DND-41 (cell line): Measurements from ENCODE around the gene RUNX1.

ENCODE experiments used
- ATAC-seq: fragments of 200-7000 bp; cut with Tn5 transposase; 3 replicates; pipeline ENCODE4 v1.9.1; 2021; ENCODE audit warnings: low read depth; ENCODE audit not compliant: insufficient read depth
- DNase-seq: peaks from one replicate; pipeline ENCODE4 v3.0.0-alpha.2; 2020
- H2AFZ ChIP-seq: 2 replicates; pipeline ENCODE4 v1.6.0; 2012; ENCODE audit warnings: low read depth, low read length
- H3K27ac ChIP-seq: 2 replicates; pipeline ENCODE4 v1.5.1; 2012; ENCODE audit warnings: low read length, inconsistent platforms
- H3K27me3 ChIP-seq: fragments of 200-600 bp; sonication (generic); 2 replicates; pipeline ENCODE4 v1.6.0; 2012; ENCODE audit warnings: low read length, mild to moderate bottlenecking, inconsistent platforms; ENCODE audit not compliant: insufficient read depth, poor library complexity
- H3K36me3 ChIP-seq: 2 replicates; pipeline ENCODE4 v1.5.1; 2012; ENCODE audit warnings: low read length, inconsistent platforms; ENCODE audit not compliant: insufficient read depth
- H3K4me1 ChIP-seq: 2 replicates; pipeline ENCODE4 v1.5.1; 2012; ENCODE audit warnings: mild to moderate bottlenecking, low read length; ENCODE audit not compliant: insufficient read depth
- H3K4me2 ChIP-seq: 2 replicates; pipeline ENCODE4 v1.6.0; 2012; ENCODE audit warnings: mild to moderate bottlenecking, moderate library complexity, low read length, inconsistent platforms; ENCODE audit not compliant: insufficient read depth
- H3K4me3 ChIP-seq, 2 experiments: fragments of 200-600 bp in 1 of 2; shearing (Covaris generic) in 1 of 2; 2 replicates each; pipeline ENCODE4 v1.5.1; 2012 to 2016; ENCODE audit warnings: inconsistent platforms in 2 of 2, low read length in 2 of 2, mild to moderate bottlenecking in 2 of 2, low read depth in 1 of 2, moderate library complexity in 1 of 2
- H3K79me2 ChIP-seq: 2 replicates; pipeline ENCODE4 v1.6.0; 2012; ENCODE audit warnings: low read length, inconsistent platforms; ENCODE audit not compliant: insufficient read depth
- H3K9ac ChIP-seq: 2 replicates; pipeline ENCODE4 v1.6.0; 2012; ENCODE audit warnings: low read depth, mild to moderate bottlenecking, inconsistent platforms, low read length, moderate library complexity
- H3K9me3 ChIP-seq: 2 replicates; pipeline ENCODE4 v1.5.1; 2012; ENCODE audit warnings: low read length, moderate library complexity, mild to moderate bottlenecking, inconsistent platforms; ENCODE audit not compliant: insufficient read depth, severe bottlenecking
- H4K20me1 ChIP-seq: 2 replicates; pipeline ENCODE4 v1.6.0; 2012; ENCODE audit warnings: low read length; ENCODE audit not compliant: insufficient read depth
- CTCF ChIP-seq: IDR thresholded peaks from 2 replicates; pipeline ENCODE4 v1.5.1; 2012; ENCODE audit warnings: borderline replicate concordance, low read length, moderate library complexity, mild to moderate bottlenecking; ENCODE audit not compliant: poor library complexity, severe bottlenecking; ENCODE audit errors: extremely low read depth
- EZH2 ChIP-seq: IDR thresholded peaks from 3 replicates; pipeline ENCODE4 v1.6.1; 2012; ENCODE audit warnings: borderline replicate concordance, low read depth, mild to moderate bottlenecking, moderate library complexity, low read length, inconsistent platforms; ENCODE audit not compliant: severe bottlenecking

The RUNX1 gene

GRCh38 chr21:34881421-34881820 is 167.7 kb downstream of the RUNX1 start:
- no peak for DNase-seq
- peaks cover 68% of the 10 kb centered on the region for H3K4me1 ChIP-seq
- no peak overlapping the region for H2AFZ ChIP-seq
- 0 out of 2 replicates have a peak overlapping the region, but pooled peaks have one; percentile 97 for H3K9ac ChIP-seq
- H3K4me3 ChIP-seq = peak overlapping the region in 1 of 2 experiments; percentile 36; a peak in 1 of 4 replicates
- peaks cover 100% of the 10 kb centered on the region for H3K79me2 ChIP-seq
- no peak for TF ChIP-seq CTCF
- TF ChIP-seq EZH2 = no peak
- H3K9me3 ChIP-seq = no peaks in the 10 kb centered on the region
- peaks cover 94% of the 10 kb centered on the region for H3K36me3 ChIP-seq
- peak overlapping the region; percentile 29; the same call in 1 of the 2 replicates for H3K27ac ChIP-seq
- ATAC-seq = no peak
- H3K4me2 ChIP-seq = peak overlapping the region; percentile 75
- H4K20me1 ChIP-seq = peaks cover 75% of the 10 kb centered on the region
- no peaks in the 10 kb centered on the region for H3K27me3 ChIP-seq

GRCh38 chr21:34880401-34880800 is 168.7 kb downstream of the RUNX1 start:
- peaks cover 76% of the 10 kb centered on the region for H4K20me1 ChIP-seq
- peaks cover 68% of the 10 kb centered on the region for H3K4me1 ChIP-seq
- H3K9me3 ChIP-seq = no peaks in the 10 kb centered on the region
- H3K27ac ChIP-seq = no peak overlapping the region
- H3K27me3 ChIP-seq = no peaks in the 10 kb centered on the region
- H3K79me2 ChIP-seq = peaks cover 100% of the 10 kb centered on the region
- H3K36me3 ChIP-seq = peaks cover 95% of the 10 kb centered on the region
- ATAC-seq (no peak), DNase-seq (no peak)
- H3K4me3 ChIP-seq = no peak overlapping the region; a peak in 1 of 4 replicates
- H3K4me2 ChIP-seq = peak overlapping the region; percentile 75; the same call in 1 of the 2 replicates
- TF ChIP-seq EZH2 (no peak), CTCF (no peak)
- H3K9ac ChIP-seq = no peak overlapping the region
- H2AFZ ChIP-seq = no peak overlapping the region

GRCh38 chr21:34878940-34879339 is 170.2 kb downstream of the RUNX1 start:
- H3K79me2 ChIP-seq = peaks cover 100% of the 10 kb centered on the region
- H3K4me3 ChIP-seq = no peak overlapping the region
- peaks cover 76% of the 10 kb centered on the region for H4K20me1 ChIP-seq
- no peak overlapping the region for H3K27ac ChIP-seq
- no peak overlapping the region for H3K9ac ChIP-seq
- peaks cover 56% of the 10 kb centered on the region for H3K4me1 ChIP-seq
- no peaks in the 10 kb centered on the region for H3K27me3 ChIP-seq
- ATAC-seq (no peak), DNase-seq (no peak)
- H3K4me2 ChIP-seq = no peak overlapping the region
- H3K9me3 ChIP-seq = no peaks in the 10 kb centered on the region
- H2AFZ ChIP-seq = no peak overlapping the region
- TF ChIP-seq CTCF (no peak), EZH2 (no peak)
- H3K36me3 ChIP-seq = peaks cover 97% of the 10 kb centered on the region
